HG03558 (cell line): ENCODE data around the gene DSE.

ENCODE experiments used
- ATAC-seq: cut with Tn5 transposase; IDR thresholded peaks from one replicate; pipeline ENCODE4 v1.9.1; 2021; ENCODE audit warnings: moderate number of reproducible peaks; ENCODE audit not compliant: unreplicated experiment; ENCODE audit errors: extremely low read depth

DSE gene

GRCh38 chr6:116439522-116440051 lies 68.8 kb downstream of the DSE start:
- ATAC-seq = no peak

- no peak for ATAC-seq
Measured at GRCh38 chr6:116443105-116443504, 72.4 kb downstream of the DSE start.

- peak; percentile 47 for ATAC-seq
Measured at GRCh38 chr6:116444092-116444491, 73.3 kb downstream of the DSE start.

- ATAC-seq = no peak
Measured at GRCh38 chr6:116444575-116444974, 73.8 kb downstream of the DSE start.

DNA sequence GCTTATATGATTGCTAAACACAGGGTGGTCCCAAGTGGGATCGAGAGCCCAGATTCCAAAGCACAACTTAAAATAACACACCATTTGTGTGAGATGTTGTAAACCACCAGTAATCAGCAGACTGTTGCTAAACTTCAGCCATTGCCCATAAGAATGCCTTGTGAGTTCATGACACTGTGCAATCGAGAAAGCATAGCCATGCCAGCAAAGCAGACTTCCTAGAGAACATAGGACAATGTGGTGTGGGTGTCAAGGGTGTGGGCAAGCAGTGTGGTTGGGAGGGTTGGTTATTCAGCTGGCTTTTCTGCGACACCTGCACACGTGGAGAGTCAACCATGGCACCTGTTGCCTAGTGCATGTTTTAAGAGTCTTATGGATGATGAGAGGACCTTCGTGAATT lies 74.4 kb downstream of the DSE start:
- no peak for ATAC-seq

GRCh38 chr6:116446399-116446798 lies 75.7 kb downstream of the DSE start:
- no peak for ATAC-seq

GRCh38 chr6:116447052-116447451 lies 76.3 kb downstream of the DSE start:
- ATAC-seq = no peak

GRCh38 chr6:116447496-116448011 lies 76.8 kb downstream of the DSE start:
- no peak for ATAC-seq

- ATAC-seq = no peak
Measured at GRCh38 chr6:116449565-116449964, 78.8 kb downstream of the DSE start.

- no peak for ATAC-seq
Measured at GRCh38 chr6:116450185-116450710, 79.5 kb downstream of the DSE start.

DNA sequence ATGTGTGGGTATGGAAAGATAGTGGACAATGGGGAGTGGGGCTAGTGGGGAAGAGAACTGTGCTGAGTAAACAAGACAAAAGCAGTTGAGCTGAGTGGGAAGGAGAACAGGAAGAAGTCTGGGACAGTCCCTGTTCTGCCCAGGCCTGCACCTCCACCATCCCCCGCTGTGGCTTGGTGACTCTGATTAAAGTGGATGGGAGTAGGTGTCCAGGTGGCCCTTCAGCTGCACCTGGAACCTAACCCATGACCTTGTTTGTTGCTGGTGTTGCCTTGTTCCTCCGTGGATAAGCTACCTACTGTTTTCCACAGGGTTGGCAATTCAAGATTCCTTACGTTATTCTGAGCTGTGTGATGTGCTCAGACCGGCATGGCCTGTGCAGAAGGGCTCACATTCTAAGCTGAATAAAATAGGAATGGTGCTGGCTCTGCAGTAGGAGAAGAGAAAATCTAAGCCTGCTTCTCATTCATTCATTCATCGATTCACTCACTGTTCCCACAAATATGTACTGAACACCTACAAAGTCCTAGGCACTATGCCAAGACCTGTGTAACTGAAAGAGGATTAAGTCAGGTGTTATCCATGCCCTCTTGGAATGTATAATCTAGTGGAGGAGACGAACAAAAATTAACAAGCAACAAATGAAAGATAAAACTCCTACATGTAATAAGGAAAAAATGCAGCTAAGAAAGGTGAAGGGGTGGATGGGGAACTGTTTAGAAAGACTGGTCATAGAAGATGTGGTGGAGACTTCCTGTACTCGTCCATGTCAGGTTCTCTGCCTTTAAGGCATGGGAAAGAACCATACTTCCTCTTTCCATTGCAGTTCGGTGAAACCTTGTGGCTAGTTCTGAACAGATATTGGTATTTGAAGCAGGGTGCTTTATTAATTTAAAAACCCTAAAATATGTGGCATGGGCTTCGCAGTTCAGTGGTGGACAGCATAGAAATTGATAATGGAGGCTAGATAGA lies 80.3 kb downstream of the DSE start:
- ATAC-seq = peak; percentile 74

- no peak for ATAC-seq
Measured at GRCh38 chr6:116451916-116452315, 81.2 kb downstream of the DSE start.

DNA sequence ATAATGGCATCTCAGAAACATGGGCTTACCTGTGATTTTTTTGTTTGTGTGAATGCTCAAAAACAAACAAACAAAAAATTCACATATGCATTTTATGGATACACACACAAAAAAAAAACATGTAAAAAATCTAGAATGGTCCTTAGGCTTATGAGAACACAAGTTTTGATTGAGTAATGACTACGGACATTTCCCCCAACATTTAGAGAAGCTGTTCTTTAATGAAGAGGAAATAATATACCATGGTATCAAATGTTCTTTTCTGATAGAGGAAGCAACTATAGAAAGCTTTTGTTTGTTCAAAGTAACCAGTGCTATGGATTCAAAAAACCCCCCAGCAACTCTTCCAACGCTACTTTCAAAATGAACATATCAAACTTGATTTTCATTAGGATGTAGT lies 81.8 kb downstream of the DSE start:
- ATAC-seq = no peak

DNA sequence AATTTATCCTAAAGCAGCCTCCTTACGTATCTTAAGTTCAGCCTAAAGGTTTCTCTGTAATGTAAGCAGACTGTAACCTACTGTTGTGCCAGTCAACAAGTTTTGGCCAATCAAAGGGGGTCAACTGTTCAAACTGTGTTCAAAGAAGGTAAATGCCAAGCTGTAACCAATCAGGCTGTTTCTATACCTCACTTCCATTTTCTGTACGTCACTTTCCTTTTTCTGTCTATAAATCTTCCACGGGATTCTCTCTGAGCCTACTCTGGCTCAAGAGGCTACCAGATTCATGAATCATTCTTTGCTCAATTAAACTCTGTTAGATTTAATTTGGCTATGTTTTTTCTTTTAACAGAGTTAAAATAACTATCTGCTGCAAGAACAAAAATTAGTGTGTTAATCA lies 85.4 kb downstream of the DSE start:
- no peak for ATAC-seq

DNA sequence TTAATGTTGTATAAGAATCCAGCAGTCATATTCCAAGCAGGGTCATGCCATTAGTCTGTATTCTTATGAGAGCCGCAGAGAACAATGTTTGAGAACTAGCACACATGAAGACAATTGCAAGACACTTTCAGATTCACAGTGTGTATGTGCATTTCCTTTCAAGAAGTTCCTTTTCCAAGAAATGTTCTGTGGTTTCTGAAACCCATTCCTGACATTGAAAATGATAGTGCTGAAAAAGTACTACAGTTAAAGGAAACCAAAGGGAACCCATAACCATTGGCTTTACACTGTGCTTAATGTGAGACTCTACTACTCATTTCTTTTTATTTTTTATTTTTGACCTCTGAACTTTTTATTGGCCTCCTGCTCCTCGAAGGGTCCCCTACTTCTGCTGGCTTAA lies 86.2 kb downstream of the DSE start:
- ATAC-seq = no peak

DNA sequence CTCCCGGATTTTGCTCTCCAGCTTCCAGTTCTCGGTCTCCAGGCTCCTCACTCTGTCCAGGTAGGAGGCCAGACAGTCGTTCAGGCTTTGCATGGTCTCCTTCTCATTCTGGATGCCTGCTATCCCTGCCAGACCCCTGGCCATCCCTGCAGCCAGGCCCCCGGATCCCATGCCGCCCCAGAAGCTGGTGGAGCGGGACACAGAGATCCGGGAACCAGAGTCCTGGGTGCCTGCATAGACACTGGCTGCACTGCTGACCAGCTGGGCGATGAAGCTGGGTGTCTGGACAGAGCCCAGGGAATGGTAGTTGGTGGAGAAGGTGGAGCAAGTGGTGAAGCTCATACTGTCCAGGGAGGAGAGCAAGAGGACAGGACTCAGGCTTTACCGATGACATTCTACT lies 87.5 kb downstream of the DSE start:
- no peak for ATAC-seq

- no peak for ATAC-seq
Measured at GRCh38 chr6:116459927-116460326, 89.2 kb downstream of the DSE start.

DNA sequence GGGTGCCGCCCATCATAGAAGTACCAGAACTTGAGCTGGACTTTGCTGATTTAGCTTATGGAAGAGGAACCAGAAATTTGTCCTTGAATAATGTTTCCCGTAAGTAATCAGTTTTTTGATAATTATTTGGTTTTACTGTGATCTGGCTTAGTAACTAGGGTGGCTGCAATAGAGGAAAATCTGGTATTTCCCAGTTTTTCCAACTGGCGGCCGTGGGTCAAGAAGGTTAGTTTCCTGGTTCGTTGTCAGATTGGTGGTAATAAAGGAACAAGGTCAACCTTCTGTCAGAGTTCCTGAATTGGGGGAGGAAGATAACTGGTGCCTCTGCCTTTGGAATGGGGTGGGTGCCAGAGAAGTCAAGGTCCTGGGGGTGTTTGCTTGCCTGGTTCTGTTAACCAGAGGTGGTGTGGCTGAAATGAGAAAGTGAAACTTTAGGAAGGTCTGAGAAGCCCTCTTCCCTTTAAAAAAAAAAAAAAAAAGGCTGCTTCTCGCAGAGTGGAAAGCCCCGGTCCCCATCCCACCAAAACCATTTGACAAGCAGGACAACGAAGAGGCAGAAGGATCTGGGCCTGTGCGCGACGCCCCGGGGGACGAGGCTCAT lies 90.7 kb downstream of the DSE start, which contains the start of gene CALHM6:
Gene CALHM6 (plus strand): TSS at position 45 of the 601 bp plus-strand sequence. CDS start 555 bp downstream, at position 600.
- ATAC-seq = no peak

- peak; percentile 88 for ATAC-seq
Measured at GRCh38 chr6:116461932-116462885, 91.5 kb downstream of the DSE start.

GRCh38 chr6:116463301-116463700 lies 92.6 kb downstream of the DSE start:
- ATAC-seq = no peak
